GM12878 (cell line): Measurements from ENCODE around the gene KIFC3. TPM values are rescaled to one million over a fixed set of nuclear protein-coding genes. Genes with fewer than 3 reads are reported as not detected.

Source experiments
- ATAC-seq: fragments of 200-7000 bp; cut with Tn5 transposase; 3 replicates; pipeline ENCODE4 v1.9.1; 2020; ENCODE audit warnings: mild to moderate bottlenecking, moderate library complexity
- BruUV-seq: library from RNA; stranded (reverse); fragments of 400-500 nt; replicated peaks from 2 replicates; lab custom pipeline; 2021; lab: Mats Ljungman, UMichigan
- CTCF ChIA-PET: fragments of 300-600 bp; sonication (Branson Sonifier 250); formaldehyde crosslinking; extraction: SDS; loops from one replicate; lab custom pipeline; 2021; ENCODE audit warnings: inconsistent platforms; lab: Yijun Ruan, JAX
- POLR2A ChIA-PET: fragments of 350-600 bp; formaldehyde crosslinking; extraction: SDS; loops from one replicate; lab custom pipeline; 2021; ENCODE audit warnings: inconsistent platforms; lab: Charles Lee
- RAD21 ChIA-PET: fragments of 300-600 bp; sonication (Branson Sonifier 250); formaldehyde crosslinking; loops from one replicate; lab custom pipeline; 2023; ENCODE audit warnings: antibody characterized with exemption; ENCODE audit not compliant: unreplicated experiment; lab: Charles Lee
- SMC1A ChIA-PET: fragments of 300-600 bp; sonication (Branson Sonifier 250); formaldehyde crosslinking; loops from one replicate; lab custom pipeline; 2023; ENCODE audit not compliant: unreplicated experiment, uncharacterized antibody; lab: Charles Lee
- DNase-seq: peaks from one replicate; pipeline ENCODE4 v3.0.0-alpha.2; 2011; ENCODE audit warnings: low read depth, low spot score
- FAIRE-seq: peaks from 3 replicates; lab custom pipeline; 2011; peaks lifted over from hg19 to GRCh38; lab: Jason Lieb, UNC
- H2AFZ ChIP-seq: 2 replicates; pipeline ENCODE4 v1.6.0; 2011; ENCODE audit warnings: low read depth, low read length, control low read depth; ENCODE audit not compliant: control insufficient read depth
- H3K27ac ChIP-seq: 2 replicates; pipeline ENCODE4 v1.5.1; 2011; ENCODE audit warnings: control low read depth; ENCODE audit not compliant: control insufficient read depth, insufficient read depth
- H3K27me3 ChIP-seq, 2 experiments: replicated peaks in 1 of 2; 2 replicates each; pipeline versions ENCODE4 v1.6.0 to v1.6.1; 2011; ENCODE audit warnings: low read length in 1 of 2; ENCODE audit not compliant: control insufficient read depth in 2 of 2, insufficient read depth in 2 of 2
- H3K36me3 ChIP-seq, 2 experiments: 2 replicates each; pipeline ENCODE4 v1.5.1; 2011; ENCODE audit warnings: low read length in 1 of 2; ENCODE audit not compliant: control insufficient read depth in 2 of 2, insufficient read depth in 2 of 2
- H3K4me1 ChIP-seq: 2 replicates; pipeline ENCODE4 v1.6.1; 2011; ENCODE audit warnings: mild to moderate bottlenecking, low read length, moderate library complexity, mixed read lengths; ENCODE audit not compliant: control insufficient read depth, insufficient read depth
- H3K4me2 ChIP-seq: 2 replicates; pipeline ENCODE4 v1.6.0; 2011; ENCODE audit warnings: control low read depth; ENCODE audit not compliant: control insufficient read depth, insufficient read depth
- H3K4me3 ChIP-seq: fragments of 200-600 bp; sonication (generic); 2 replicates; pipeline ENCODE4 v1.5.1; 2016
- H3K79me2 ChIP-seq: 2 replicates; pipeline ENCODE4 v1.6.0; 2011; ENCODE audit warnings: low read length; ENCODE audit not compliant: control insufficient read depth, insufficient read depth
- H3K9ac ChIP-seq: 2 replicates; pipeline ENCODE4 v1.8.0; 2011; ENCODE audit warnings: low read length, control low read depth, mixed read lengths; ENCODE audit not compliant: control insufficient read depth, insufficient read depth
- H3K9me3 ChIP-seq: replicated peaks from 3 replicates; pipeline ENCODE4 v1.5.1; 2011; ENCODE audit warnings: mild to moderate bottlenecking, low read length; ENCODE audit not compliant: control insufficient read depth, insufficient read depth
- H4K20me1 ChIP-seq: 2 replicates; pipeline ENCODE4 v1.6.0; 2011; ENCODE audit not compliant: control insufficient read depth, insufficient read depth
- CBX3 ChIP-seq: fragments of 200-600 bp; sonication (generic); IDR thresholded peaks from 2 replicates; pipeline ENCODE4 v1.6.1; 2016; ENCODE audit warnings: low read depth, borderline replicate concordance
- EZH2 ChIP-seq: IDR thresholded peaks from 2 replicates; pipeline ENCODE4 v1.6.1; 2012; ENCODE audit warnings: low read depth, mild to moderate bottlenecking, control low read depth, inconsistent platforms, low read length, borderline replicate concordance; ENCODE audit not compliant: control insufficient read depth
- JUND ChIP-seq: IDR thresholded peaks from 2 replicates; pipeline ENCODE4 v1.6.1; 2012; ENCODE audit warnings: low read depth, mild to moderate bottlenecking, low read length, improper control_type of control experiment, moderate library complexity
- KAT2A ChIP-seq: conservative IDR thresholded peaks from 2 replicates; pipeline ENCODE4 v1.6.1; 2011; ENCODE audit warnings: low read depth, low read length; ENCODE audit not compliant: control insufficient read depth
- KLF5 ChIP-seq: fragments of 450-650 bp; IDR thresholded peaks from 2 replicates; pipeline ENCODE4 v1.6.1; 2014; ENCODE audit warnings: mild to moderate bottlenecking; ENCODE audit not compliant: partially characterized antibody
- LARP7 ChIP-seq: fragments of 450-650 bp; IDR thresholded peaks from 2 replicates; pipeline ENCODE4 v1.6.1; 2017; ENCODE audit warnings: mild to moderate bottlenecking
- MEF2A ChIP-seq: IDR thresholded peaks from 2 replicates; pipeline ENCODE4 v1.6.1; 2011; ENCODE audit warnings: low read depth, mild to moderate bottlenecking, low read length, moderate library complexity; ENCODE audit not compliant: insufficient read depth
- NR2C1 ChIP-seq: fragments of 450-650 bp; IDR thresholded peaks from 2 replicates; pipeline ENCODE4 v1.6.1; 2017; ENCODE audit warnings: antibody characterized with exemption, mild to moderate bottlenecking, moderate library complexity
- NR2F1 ChIP-seq: fragments of 450-650 bp; conservative IDR thresholded peaks from 2 replicates; pipeline ENCODE4 v1.6.1; 2017; ENCODE audit warnings: mild to moderate bottlenecking
- RB1 ChIP-seq: fragments of 450-650 bp; formaldehyde crosslinking; IDR thresholded peaks from 2 replicates; pipeline ENCODE4 v1.6.1; 2017; ENCODE audit warnings: mild to moderate bottlenecking, borderline replicate concordance
- RELA ChIP-seq: fragments of 450-650 bp; IDR thresholded peaks from 2 replicates; pipeline ENCODE4 v1.8.0; 2014; ENCODE audit warnings: borderline replicate concordance; ENCODE audit not compliant: partially characterized antibody
- RUNX3 ChIP-seq: IDR thresholded peaks from 2 replicates; pipeline ENCODE4 v1.6.1; 2012; ENCODE audit warnings: low read length, inconsistent platforms
- SMARCA5 ChIP-seq: fragments of 450-650 bp; IDR thresholded peaks from 2 replicates; pipeline ENCODE4 v1.6.1; 2017; ENCODE audit warnings: mild to moderate bottlenecking
- SP1 ChIP-seq: IDR thresholded peaks from one replicate; pipeline ENCODE4 v1.6.1; 2011; ENCODE audit warnings: low read depth, low read length
- STAT1 ChIP-seq: fragments of 450-650 bp; conservative IDR thresholded peaks from 2 replicates; pipeline ENCODE4 v1.6.1; 2014; ENCODE audit warnings: antibody characterized with exemption, mild to moderate bottlenecking
- SUPT20H ChIP-seq: IDR thresholded peaks from 2 replicates; pipeline ENCODE4 v1.6.1; 2011; ENCODE audit warnings: low read depth, mild to moderate bottlenecking, low read length, moderate library complexity, borderline replicate concordance; ENCODE audit not compliant: control insufficient read depth
- TBL1XR1 ChIP-seq: IDR thresholded peaks from 2 replicates; pipeline ENCODE4 v1.6.1; 2012; ENCODE audit warnings: low read depth, low read length, improper control_type of control experiment
- TCF7 ChIP-seq: IDR thresholded peaks from 2 replicates; pipeline ENCODE4 v1.6.1; 2014; ENCODE audit warnings: antibody characterized with exemption, borderline replicate concordance
- YBX1 ChIP-seq: fragments of 450-650 bp; IDR thresholded peaks from 2 replicates; pipeline ENCODE4 v1.6.1; 2016; ENCODE audit warnings: antibody characterized with exemption
- WGBS: methylation state at CpG from one replicate; pipeline ENCODE4 v1.1.6; 2016; ENCODE audit warnings: low lambda C conversion rate; ENCODE audit not compliant: insufficient replicate concordance, insufficient coverage; ENCODE audit errors: missing lambda C conversion rate; 5-methylcytosine and 5-hydroxymethylcytosine counted together
- in situ Hi-C: fragments of 300-500 bp; cut with MboI; formaldehyde crosslinking; loops from 9 replicates; pipeline ENCODE4 v1.14.3; 2018; ENCODE audit warnings: mixed read lengths
- intact Hi-C: fragments of 100-400 bp; cut with micrococcal nuclease; formaldehyde crosslinking; loops from one replicate; pipeline ENCODE4 v1.14.2; 2022; ENCODE audit not compliant: unreplicated experiment
- polyA plus RNA-seq, 11 experiments: library from polyadenylated mRNA; depleted of rRNA in 4 of 11; unstranded in 6 of 11; stranded (reverse) in 5 of 11; fragments of >200 nt; fragmentation: Nextera tagmentation in 4 of 11; fragmentation: Illumina TruSeq in 1 of 11; extraction: Ambion mirVana in 4 of 11; extraction: Trizol in 1 of 11; gene quantifications; 1 replicate in 1 of 11; 2 replicates in 10 of 11; pipeline versions ENCODE4 v1.2.1 to v1.2.3, GENCODE V29; 2011 to 2016; ENCODE audit warnings: inconsistent platforms in 2 of 11, missing spikeins in 2 of 11, low read depth in 1 of 11
- total RNA-seq, 4 experiments: library from RNA; depleted of rRNA in 3 of 4; stranded (reverse); fragments of >200 nt in 3 of 4; fragmentation: Illumina TruSeq in 1 of 4; extraction: Trizol in 1 of 4; gene quantifications; 2 replicates each; pipeline versions ENCODE4 v1.2.1 to v1.2.3, GENCODE V29; 2013 to 2021
- TF ChIP-seq, protein P1 (sequence below): IDR thresholded peaks from 2 replicates; pipeline ENCODE4 v1.6.1; 2011; ENCODE audit warnings: low read depth, mild to moderate bottlenecking, low read length, moderate library complexity, borderline replicate concordance; ENCODE audit errors: extremely low read depth
- TF ChIP-seq, protein P2 (sequence below): fragments of 450-650 bp; formaldehyde crosslinking; IDR thresholded peaks from 2 replicates; pipeline ENCODE4 v1.4.0; 2022; ENCODE audit warnings: mild to moderate bottlenecking, moderate library complexity

The KIFC3 gene
- total and polyA plus RNA-seq, 10 of the 15 experiments (the other 5 are each of a cell fraction or from before 2014, with no cell fraction given): 0.22 to 1.3 (median 0.26) TPM; not detected in 3

DNA sequence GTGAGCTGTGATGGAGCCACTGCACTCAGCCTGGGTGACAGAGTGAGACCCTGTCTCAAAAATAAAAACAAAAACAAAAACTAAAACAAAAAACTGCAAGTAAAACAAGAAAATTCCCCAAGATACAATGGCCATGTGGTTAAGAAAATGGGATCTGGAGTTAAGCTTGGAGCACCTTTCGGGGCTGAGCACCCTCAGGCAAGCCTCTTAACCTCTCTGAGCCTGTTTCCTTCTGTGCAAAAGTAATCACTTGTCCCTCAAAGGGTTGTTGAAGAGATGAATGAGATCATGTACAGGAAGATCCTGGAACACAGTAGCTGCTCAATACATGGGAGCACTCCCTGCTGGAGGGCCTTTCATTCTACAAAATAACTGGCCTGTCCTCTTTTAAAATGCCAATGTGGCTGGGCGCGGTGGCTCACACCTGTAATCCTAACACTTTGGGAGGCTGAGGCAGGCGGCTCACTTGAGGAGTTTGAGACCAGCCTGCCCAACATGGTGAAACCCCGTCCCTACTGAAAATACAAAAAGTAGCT lies 19.8 kb upstream of the KIFC3 start (continued):
- TF ChIP-seq LARP7: no peak
- no peak for TF ChIP-seq YBX1
- no peak for TF ChIP-seq STAT1

DNA sequence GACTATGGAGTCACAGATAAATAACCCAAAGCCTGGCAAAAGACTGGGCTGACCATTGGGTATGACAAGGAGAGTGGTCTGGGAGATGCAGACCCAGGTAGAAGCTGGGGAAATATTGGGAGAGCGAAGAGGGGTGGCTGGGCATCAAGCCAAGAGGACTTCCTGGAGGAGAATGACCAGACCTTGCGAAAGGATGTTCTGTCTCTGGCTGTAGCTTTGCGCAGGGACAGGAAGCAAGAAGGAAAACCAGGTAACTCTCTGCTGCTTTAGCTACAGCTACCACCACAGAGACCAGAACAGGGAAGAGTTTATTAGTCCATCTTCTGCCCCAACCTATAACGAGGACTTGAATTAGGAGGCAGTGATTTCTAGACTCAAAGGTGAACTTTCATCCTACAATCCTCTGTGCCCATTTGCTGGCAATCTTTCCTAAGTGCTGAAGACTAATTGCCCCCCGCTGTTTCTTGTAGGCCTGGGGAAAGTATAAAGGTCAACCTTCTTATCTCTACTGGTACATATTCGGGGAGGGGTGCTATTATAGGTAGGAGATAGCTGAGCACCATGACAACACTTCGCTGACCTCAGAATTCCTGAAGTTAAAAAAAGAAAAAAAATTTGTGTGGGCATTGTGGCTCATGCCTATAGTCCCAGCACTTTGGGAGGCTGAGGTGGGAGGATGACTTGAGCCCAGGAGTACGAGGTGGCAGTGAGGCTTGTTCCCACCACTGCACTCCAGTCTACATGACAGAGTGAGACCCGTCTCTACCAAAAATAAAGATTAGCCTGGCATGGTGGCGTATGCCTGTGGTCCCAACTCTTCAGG lies 19.1 kb upstream of the KIFC3 start:
- no peak for FAIRE-seq
- Histone ChIP-seq H3K27me3 (peaks cover 0 to 4% of the 10 kb centered on the region in 2 experiments; a peak in 2 of 4 replicates), H4K20me1 (no peaks in the 10 kb centered on the region), H3K79me2 (no peaks in the 10 kb centered on the region), H3K4me1 (peaks cover 4% of the 10 kb centered on the region; the same call in 1 of the 2 replicates), H3K36me3 (no peaks in the 10 kb centered on the region), H3K9me3 (no peaks in the 10 kb centered on the region), H3K4me3 (no peak overlapping the region), H3K4me2 (no peak overlapping the region), H2AFZ (no peak overlapping the region), H3K9ac (no peak overlapping the region), H3K27ac (no peak overlapping the region)
- DNase-seq: no peak
- WGBS: 31% methylated on average over 10 of the region's 10 CpGs
- in situ Hi-C loops (no loop called here), intact Hi-C loops (no loop called here)
- SMC1A ChIA-PET: no interaction called here
- POLR2A ChIA-PET: interaction anchor here (0.6 kb wide), 1 partner anchor 45 kb away, joined by 4 read pairs; no protein-coding TSS in a partner anchor
- BruUV-seq: no TSS peak
- CTCF ChIA-PET: interaction anchor here (0.7 to 1.4 kb wide), 2 partner anchors 11 to 678 kb away, joined by 3 to 4 read pairs; no protein-coding TSS in a partner anchor
- no peak for ATAC-seq
- RAD21 ChIA-PET: no interaction called here
- TF ChIP-seq TBL1XR1 (no peak), KAT2A (no peak), RUNX3 (no peak), KLF5 (no peak), EZH2 (no peak), JUND (no peak), NR2C1 (no peak), SUPT20H (no peak), TCF7 (no peak), SP1 (no peak), MEF2A (no peak), CBX3 (no peak), SMARCA5 (no peak), NR2F1 (no peak), RB1 (no peak), RELA (no peak)
- TF ChIP-seq, protein P1, sequence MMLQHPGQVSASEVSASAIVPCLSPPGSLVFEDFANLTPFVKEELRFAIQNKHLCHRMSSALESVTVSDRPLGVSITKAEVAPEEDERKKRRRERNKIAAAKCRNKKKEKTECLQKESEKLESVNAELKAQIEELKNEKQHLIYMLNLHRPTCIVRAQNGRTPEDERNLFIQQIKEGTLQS: no peak
- TF ChIP-seq, protein P2, sequence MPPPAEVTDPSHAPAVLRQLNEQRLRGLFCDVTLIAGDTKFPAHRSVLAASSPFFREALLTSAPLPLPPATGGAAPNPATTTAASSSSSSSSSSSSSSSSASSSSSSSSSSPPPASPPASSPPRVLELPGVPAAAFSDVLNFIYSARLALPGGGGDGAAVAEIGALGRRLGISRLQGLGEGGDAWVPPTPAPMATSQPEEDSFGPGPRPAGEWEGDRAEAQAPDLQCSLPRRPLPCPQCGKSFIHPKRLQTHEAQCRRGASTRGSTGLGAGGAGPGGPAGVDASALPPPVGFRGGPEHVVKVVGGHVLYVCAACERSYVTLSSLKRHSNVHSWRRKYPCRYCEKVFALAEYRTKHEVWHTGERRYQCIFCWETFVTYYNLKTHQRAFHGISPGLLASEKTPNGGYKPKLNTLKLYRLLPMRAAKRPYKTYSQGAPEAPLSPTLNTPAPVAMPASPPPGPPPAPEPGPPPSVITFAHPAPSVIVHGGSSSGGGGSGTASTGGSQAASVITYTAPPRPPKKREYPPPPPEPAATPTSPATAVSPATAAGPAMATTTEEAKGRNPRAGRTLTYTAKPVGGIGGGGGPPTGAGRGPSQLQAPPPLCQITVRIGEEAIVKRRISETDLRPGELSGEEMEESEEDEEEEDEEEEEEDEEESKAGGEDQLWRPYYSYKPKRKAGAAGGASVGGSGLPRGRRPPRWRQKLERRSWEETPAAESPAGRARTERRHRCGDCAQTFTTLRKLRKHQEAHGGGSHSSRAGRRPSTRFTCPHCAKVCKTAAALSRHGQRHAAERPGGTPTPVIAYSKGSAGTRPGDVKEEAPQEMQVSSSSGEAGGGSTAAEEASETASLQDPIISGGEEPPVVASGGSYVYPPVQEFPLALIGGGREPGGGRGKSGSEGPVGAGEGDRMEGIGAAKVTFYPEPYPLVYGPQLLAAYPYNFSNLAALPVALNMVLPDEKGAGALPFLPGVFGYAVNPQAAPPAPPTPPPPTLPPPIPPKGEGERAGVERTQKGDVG (CRISPR knock-in tag): no peak
